ENCODE data around the gene ACSF2. TPM values are rescaled to one million over a fixed set of nuclear protein-coding genes. Genes with fewer than 3 reads are reported as not detected.

Gene ACSF2
- total RNA-seq, 3 donors from 2014 or later (not counting 1 experiment from before 2014, with no cell fraction given) = 24.2 to 40.6 (median 25.8) TPM

- intact Hi-C loops (cut with micrococcal nuclease) = no loop called here
- no peak overlapping the region for H3K4me3 Mint-ChIP-seq
- Histone ChIP-seq H3K27me3 (ENCODE audit: control insufficient read depth, insufficient read depth, low read length) (no peaks in the 10 kb centered on the region), H3K4me3 (ENCODE audit: low read length) (no peak overlapping the region), H3K36me3 (ENCODE audit: control insufficient read depth, insufficient read depth, low read length) (no peaks in the 10 kb centered on the region), H3K4me1 (ENCODE audit: control insufficient read depth, insufficient read depth, low read length) (no peaks in the 10 kb centered on the region), H3K27ac (ENCODE audit: low read length) (no peak overlapping the region), H3K9me3 (ENCODE audit: control insufficient read depth, insufficient read depth, low read length) (no peaks in the 10 kb centered on the region)
- H3K4me1 Mint-ChIP-seq = no peaks in the 10 kb centered on the region
- no peaks in the 10 kb centered on the region for H3K27me3 Mint-ChIP-seq (ENCODE audit: low read depth in 2 of 2)
- TF ChIP-seq CTCF (IDR thresholded peaks at IDR 0.05) = no peak
- no peaks in the 10 kb centered on the region for H3K9me3 Mint-ChIP-seq
- WGBS (ENCODE audit: insufficient coverage) = 84% methylated on average over 4 of the region's 4 CpGs
- no peaks in the 10 kb centered on the region for H3K36me3 Mint-ChIP-seq
- no peak for ATAC-seq
- no peak overlapping the region for H3K27ac Mint-ChIP-seq
- no peak for DNase-seq
Measured at GRCh38 chr17:50459756-50460155, 33.7 kb downstream of the ACSF2 start.

- Mint-ChIP-seq H3K36me3 (no peaks in the 10 kb centered on the region), H3K4me1 (no peaks in the 10 kb centered on the region), H3K9me3 (no peaks in the 10 kb centered on the region), H3K27me3 (ENCODE audit: low read depth in 2 of 2) (no peaks in the 10 kb centered on the region), H3K4me3 (no peak overlapping the region), H3K27ac (no peak overlapping the region)
- DNase-seq (no peak), ATAC-seq (no peak)
- no peaks in the 10 kb centered on the region for H3K4me1 ChIP-seq (ENCODE audit: control insufficient read depth, insufficient read depth, low read length)
- H3K9me3 ChIP-seq (ENCODE audit: control insufficient read depth, insufficient read depth, low read length) = no peaks in the 10 kb centered on the region
- intact Hi-C loops (cut with micrococcal nuclease) = no loop called here
- no peaks in the 10 kb centered on the region for H3K27me3 ChIP-seq (ENCODE audit: control insufficient read depth, insufficient read depth, low read length)
- H3K36me3 ChIP-seq (ENCODE audit: control insufficient read depth, insufficient read depth, low read length) = no peaks in the 10 kb centered on the region
- no peak for TF ChIP-seq CTCF (IDR thresholded peaks at IDR 0.05)
- WGBS (ENCODE audit: insufficient coverage) = 94% methylated on average over 9 of the region's 9 CpGs
- H3K27ac ChIP-seq (ENCODE audit: low read length) = no peak overlapping the region
- H3K4me3 ChIP-seq (ENCODE audit: low read length) = no peak overlapping the region
Measured at GRCh38 chr17:50460831-50461526, 35.0 kb downstream of the ACSF2 start.

- Mint-ChIP-seq H3K4me3 (no peak overlapping the region), H3K36me3 (no peaks in the 10 kb centered on the region), H3K27ac (no peak overlapping the region), H3K27me3 (ENCODE audit: low read depth in 2 of 2) (no peaks in the 10 kb centered on the region), H3K4me1 (peaks cover 0 to under 1% of the 10 kb centered on the region in 2 donors), H3K9me3 (no peaks in the 10 kb centered on the region)
- DNase-seq (no peak), ATAC-seq (no peak)
- Histone ChIP-seq H3K4me3 (ENCODE audit: low read length) (no peak overlapping the region), H3K36me3 (ENCODE audit: control insufficient read depth, insufficient read depth, low read length) (no peaks in the 10 kb centered on the region), H3K27ac (ENCODE audit: low read length) (no peak overlapping the region), H3K4me1 (ENCODE audit: control insufficient read depth, insufficient read depth, low read length) (peaks cover 5% of the 10 kb centered on the region), H3K27me3 (ENCODE audit: control insufficient read depth, insufficient read depth, low read length) (no peaks in the 10 kb centered on the region), H3K9me3 (ENCODE audit: control insufficient read depth, insufficient read depth, low read length) (no peaks in the 10 kb centered on the region)
- no peak for TF ChIP-seq CTCF (IDR thresholded peaks at IDR 0.05)
- WGBS (ENCODE audit: insufficient coverage) = 89% methylated on average over 14 of the region's 14 CpGs
- intact Hi-C loops (cut with micrococcal nuclease) = no loop called here
Measured at GRCh38 chr17:50461550-50462132, 35.6 kb downstream of the ACSF2 start.

Data from natural killer cell (primary cell).